IMR-90 (cell line): Measurements from ENCODE around the gene DCN. TPM values are rescaled to one million over a fixed set of nuclear protein-coding genes. Genes with fewer than 3 reads are reported as not detected.

ENCODE experiments used
- BHLHE40 ChIP-seq: fragments of 150-350 bp; IDR thresholded peaks from 2 replicates; pipeline ENCODE4 v1.6.1; 2016; ENCODE audit warnings: mild to moderate bottlenecking, low read depth, low read length
- ELK1 ChIP-seq: fragments of 150-350 bp; IDR thresholded peaks from 2 replicates; pipeline ENCODE4 v1.6.1; 2016; ENCODE audit warnings: low read depth, mild to moderate bottlenecking, low read length, moderate library complexity, borderline replicate concordance
- RFX5 ChIP-seq: IDR thresholded peaks from 2 replicates; pipeline ENCODE4 v1.8.0; 2012; ENCODE audit warnings: low read depth, mild to moderate bottlenecking, low read length, moderate library complexity
- USF2 ChIP-seq: fragments of 150-350 bp; IDR thresholded peaks from 2 replicates; pipeline ENCODE4 v1.6.1; 2017; ENCODE audit warnings: mild to moderate bottlenecking, antibody characterized with exemption, low read length, low read depth
- polyA plus RNA-seq, 3 experiments: library from polyadenylated mRNA; depleted of rRNA; stranded (reverse); fragments of >200 nt; gene quantifications; 2 replicates each; pipeline ENCODE4 v1.2.3, GENCODE V29; 2012; ENCODE audit warnings: low replicate concordance in 1 of 3
- total RNA-seq: library from RNA; depleted of rRNA; stranded (reverse); fragments of >200 nt; gene quantifications from 2 replicates; pipeline ENCODE4 v1.2.3, GENCODE V29; 2012

Gene DCN
- total and polyA plus RNA-seq, 2 of the 4 experiments (the other 2 are of a cell fraction), result 241 to 965 TPM

- TF ChIP-seq ELK1 (no peak), USF2 (no peak), RFX5 (no peak), BHLHE40 (no peak)
Observed at GRCh38 chr12:91139286-91139685, 43.3 kb downstream of the DCN start (continued).
